Cardiac fibroblast (primary cell): ENCODE data around the gene CYP4F22.
"Not testable (repeated sequence)": the region's sequence is repeated elsewhere in the genome, so short reads cannot be mapped to it uniquely, and the experiment has no call there.

Experiments
- DNase-seq, 2 donors: peaks; one replicate each; pipeline versions ENCODE4 v3.0.0 to v3.0.0-alpha.2; 2010; ENCODE audit warnings: low read depth in 2 of 2
- H3K4me3 ChIP-seq, 2 donors: replicated peaks in 1 of 2; 1 replicate in 1 of 2; 2 replicates in 1 of 2; pipeline ENCODE4 v1.5.1; 2011; ENCODE audit warnings: low read depth in 2 of 2, low read length in 2 of 2, mild to moderate bottlenecking in 2 of 2, moderate library complexity in 1 of 2
- CTCF ChIP-seq: IDR thresholded peaks from one replicate; pipeline ENCODE4 v1.5.1; 2011; ENCODE audit warnings: low read depth, mild to moderate bottlenecking, low read length, inconsistent platforms

The CYP4F22 gene

GRCh38 chr19:15468675-15469512, 39.4 kb upstream of the CYP4F22 start:
- no peak overlapping the region for H3K4me3 ChIP-seq
- no peak for TF ChIP-seq CTCF
- no peak for DNase-seq

GRCh38 chr19:15469513-15470297, 38.6 kb upstream of the CYP4F22 start:
- no peak for TF ChIP-seq CTCF
- DNase-seq: peak in 1 of 2 donors; percentile 20
- peak overlapping the region; percentile 30 to 37 for H3K4me3 ChIP-seq

GRCh38 chr19:15471639-15472101, 36.7 kb upstream of the CYP4F22 start:
- no peak overlapping the region for H3K4me3 ChIP-seq
- no peak for TF ChIP-seq CTCF

GRCh38 chr19:15473821-15474220, 34.5 kb upstream of the CYP4F22 start:
- not testable (repeated sequence) for DNase-seq

More at GRCh38 chr19:15471639-15472101, 36.7 kb upstream of the CYP4F22 start:
- no peak for DNase-seq

GRCh38 chr19:15475169-15475568, 33.2 kb upstream of the CYP4F22 start:
- TF ChIP-seq CTCF: no peak
- no peak overlapping the region for H3K4me3 ChIP-seq
- DNase-seq: no peak

More at GRCh38 chr19:15473821-15474220, 34.5 kb upstream of the CYP4F22 start:
- H3K4me3 ChIP-seq: not testable (repeated sequence)

GRCh38 chr19:15475611-15476010, 32.7 kb upstream of the CYP4F22 start:
- no peak for TF ChIP-seq CTCF
- DNase-seq: no peak
- no peak overlapping the region for H3K4me3 ChIP-seq

- TF ChIP-seq CTCF: no peak
- H3K4me3 ChIP-seq: no peak overlapping the region
- DNase-seq: no peak
Observed at GRCh38 chr19:15476325-15476724, 32.0 kb upstream of the CYP4F22 start.
